Breast epithelium (tissue), 4 donors: Measurements from ENCODE around the gene TGIF2. TPM values are rescaled to one million over a fixed set of nuclear protein-coding genes. Genes with fewer than 3 reads are reported as not detected.
"Not testable (repeated sequence)": the region's sequence is repeated elsewhere in the genome, so short reads cannot be mapped to it uniquely, and the experiment has no call there.

Experiments used
- DNase-seq, 2 donors: peaks; one replicate each; pipeline ENCODE4 v3.0.0-alpha.2; 2019; ENCODE audit warnings: low spot score in 2 of 2
- H3K27ac ChIP-seq, 2 donors: fragments of 200-600 bp; sonication (generic) in 1 of 2; one replicate each; pipeline ENCODE4 v1.5.1; 2016 to 2019; ENCODE audit warnings: mild to moderate bottlenecking in 1 of 2
- H3K27me3 ChIP-seq, 2 donors: fragments of 200-600 bp; sonication (generic) in 1 of 2; one replicate each; pipeline versions ENCODE4 v1.5.1 to v1.6.0; 2017 to 2019; ENCODE audit warnings: control low read depth in 1 of 2, mild to moderate bottlenecking in 1 of 2
- H3K36me3 ChIP-seq: fragments of 200-600 bp; one replicate; pipeline ENCODE4 v1.5.1; 2019
- H3K4me1 ChIP-seq, 2 donors: fragments of 200-600 bp; sonication (generic); one replicate each; pipeline ENCODE4 v1.5.1; 2016 to 2019; ENCODE audit warnings: control low read depth in 1 of 2
- H3K4me3 ChIP-seq, 3 donors: fragments of 200-600 bp; sonication (generic); 1 replicate in 2 of 3; 2 replicates in 1 of 3; pipeline ENCODE4 v1.5.1; 2016 to 2019; ENCODE audit warnings: mild to moderate bottlenecking in 3 of 3, moderate library complexity in 2 of 3
- H3K9me3 ChIP-seq, 2 donors: fragments of 200-600 bp; sonication (generic) in 1 of 2; one replicate each; pipeline ENCODE4 v1.5.1; 2016 to 2019; ENCODE audit warnings: control low read depth in 1 of 2
- POLR2A ChIP-seq: fragments of 450-650 bp; IDR thresholded peaks from one replicate; pipeline ENCODE4 v1.6.1; 2016; ENCODE audit warnings: antibody characterized with exemption, mild to moderate bottlenecking, moderate library complexity
- POLR2AphosphoS5 ChIP-seq, 3 donors: sonication (generic); formaldehyde crosslinking; IDR thresholded peaks; one replicate each; pipeline ENCODE4 v1.6.1; 2017; ENCODE audit warnings: antibody characterized with exemption in 3 of 3
- intact Hi-C: fragments of 100-400 bp; cut with DNase I; formaldehyde crosslinking; loops from one replicate; pipeline ENCODE4 v1.15.1; 2023; ENCODE audit warnings: low total_unique reads
- total RNA-seq, 3 donors: library from RNA; depleted of rRNA; stranded (reverse); fragments of >200 nt; gene quantifications; one replicate each; pipeline ENCODE4 v1.1.0, GENCODE V29; 2016
- TF ChIP-seq, protein P1 (sequence below), 3 donors: fragments of 450-650 bp; IDR thresholded peaks; one replicate each; pipeline ENCODE4 v1.5.1; 2016 to 2017; ENCODE audit warnings: antibody characterized with exemption in 3 of 3, mild to moderate bottlenecking in 3 of 3, moderate library complexity in 3 of 3

Gene TGIF2
- total RNA-seq, 3 donors from 2014 or later = 9.9 to 14.3 (median 13.4) TPM

DNA sequence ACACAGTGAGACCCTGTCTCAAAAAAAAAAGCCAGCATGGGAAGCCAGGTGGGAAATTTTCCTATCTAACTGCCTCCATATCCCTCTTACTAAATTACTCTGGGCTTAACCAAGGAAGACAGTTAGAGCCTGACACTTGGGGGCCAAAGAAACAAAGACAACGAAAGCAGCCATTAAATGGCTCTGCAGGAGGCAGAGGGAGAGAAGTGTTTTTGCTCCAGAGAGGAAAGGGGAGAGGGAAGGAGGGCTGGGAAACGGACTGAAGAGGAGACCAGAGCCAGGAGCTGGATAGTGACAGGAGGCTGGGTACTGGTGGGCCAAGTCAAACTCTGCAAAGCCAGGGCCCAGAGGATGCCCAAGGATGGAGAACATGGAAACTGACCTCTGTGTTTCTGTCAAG, 10.7 kb upstream of the TGIF2 start:
- Histone ChIP-seq H3K27me3 (no peaks in the 10 kb centered on the region), H3K4me3 (no peak overlapping the region), H3K27ac (no peak overlapping the region), H3K9me3 (peaks cover 0 to 6% of the 10 kb centered on the region in 2 donors), H3K36me3 (no peaks in the 10 kb centered on the region), H3K4me1 (no peaks in the 10 kb centered on the region)
- DNase-seq = no peak
- TF ChIP-seq POLR2AphosphoS5 (IDR thresholded peaks at IDR 0.05) (no peak), POLR2A (no peak)
- TF ChIP-seq, protein P1, sequence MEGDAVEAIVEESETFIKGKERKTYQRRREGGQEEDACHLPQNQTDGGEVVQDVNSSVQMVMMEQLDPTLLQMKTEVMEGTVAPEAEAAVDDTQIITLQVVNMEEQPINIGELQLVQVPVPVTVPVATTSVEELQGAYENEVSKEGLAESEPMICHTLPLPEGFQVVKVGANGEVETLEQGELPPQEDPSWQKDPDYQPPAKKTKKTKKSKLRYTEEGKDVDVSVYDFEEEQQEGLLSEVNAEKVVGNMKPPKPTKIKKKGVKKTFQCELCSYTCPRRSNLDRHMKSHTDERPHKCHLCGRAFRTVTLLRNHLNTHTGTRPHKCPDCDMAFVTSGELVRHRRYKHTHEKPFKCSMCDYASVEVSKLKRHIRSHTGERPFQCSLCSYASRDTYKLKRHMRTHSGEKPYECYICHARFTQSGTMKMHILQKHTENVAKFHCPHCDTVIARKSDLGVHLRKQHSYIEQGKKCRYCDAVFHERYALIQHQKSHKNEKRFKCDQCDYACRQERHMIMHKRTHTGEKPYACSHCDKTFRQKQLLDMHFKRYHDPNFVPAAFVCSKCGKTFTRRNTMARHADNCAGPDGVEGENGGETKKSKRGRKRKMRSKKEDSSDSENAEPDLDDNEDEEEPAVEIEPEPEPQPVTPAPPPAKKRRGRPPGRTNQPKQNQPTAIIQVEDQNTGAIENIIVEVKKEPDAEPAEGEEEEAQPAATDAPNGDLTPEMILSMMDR (IDR thresholded peaks at IDR 0.05) = no peak
- intact Hi-C loops = no loop called here

DNA sequence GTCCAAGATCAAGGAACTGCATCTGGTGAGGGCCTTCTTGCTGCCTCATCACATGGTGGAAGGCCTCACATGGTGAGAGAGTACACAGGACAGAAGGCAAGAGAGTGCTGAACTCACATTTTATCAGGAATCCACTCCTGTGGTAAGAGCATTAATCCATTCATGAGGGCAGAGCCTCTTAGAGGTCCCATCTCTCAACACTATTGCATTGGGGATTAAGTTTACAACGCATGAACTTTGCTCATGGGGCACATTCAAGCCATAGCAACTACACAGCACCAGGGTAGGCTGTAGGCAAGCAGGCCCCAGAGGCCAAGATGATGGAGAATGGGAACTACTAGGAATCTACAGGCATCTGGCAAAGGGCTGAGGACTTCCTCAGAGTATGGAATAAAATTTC, 10.0 kb upstream of the TGIF2 start:
- TF ChIP-seq POLR2A (no peak), POLR2AphosphoS5 (IDR thresholded peaks at IDR 0.05) (no peak)
- TF ChIP-seq, protein P1 (IDR thresholded peaks at IDR 0.05) = no peak
- Histone ChIP-seq H3K9me3 (peaks cover 0 to 6% of the 10 kb centered on the region in 2 donors), H3K36me3 (no peaks in the 10 kb centered on the region), H3K4me1 (no peaks in the 10 kb centered on the region), H3K27me3 (no peaks in the 10 kb centered on the region), H3K4me3 (no peak overlapping the region), H3K27ac (no peak overlapping the region)
- intact Hi-C loops = no loop called here
- DNase-seq = no peak

DNA sequence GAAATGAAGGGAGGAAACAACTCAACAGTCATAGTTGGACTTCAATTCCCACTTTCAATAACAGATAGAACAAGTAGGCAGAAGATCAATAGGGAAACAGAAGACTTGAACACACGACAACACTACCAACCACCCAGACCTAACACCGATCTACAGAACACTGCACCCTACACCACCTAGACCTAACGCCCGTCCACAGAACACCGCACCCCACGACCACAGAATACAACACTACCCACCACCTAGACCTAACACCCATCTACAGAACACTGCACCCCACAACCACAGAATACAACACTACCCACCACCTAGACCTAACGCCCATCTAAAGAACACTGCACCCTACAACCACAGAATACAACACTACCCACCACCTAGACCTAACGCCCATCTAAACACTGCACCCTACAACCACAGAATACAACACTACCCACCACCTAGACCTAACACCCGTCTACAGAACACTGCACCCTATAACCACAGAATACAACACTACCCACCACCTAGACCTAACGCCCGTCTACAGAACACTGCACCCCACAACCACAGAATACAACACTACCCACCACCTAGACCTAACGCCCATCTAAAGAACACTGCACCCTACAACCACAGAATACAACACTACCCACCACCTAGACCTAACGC, 9.2 kb upstream of the TGIF2 start:
- intact Hi-C loops, H3K4me1 ChIP-seq, H3K36me3 ChIP-seq, H3K27ac ChIP-seq, DNase-seq, H3K27me3 ChIP-seq, H3K9me3 ChIP-seq, H3K4me3 ChIP-seq: not testable (repeated sequence)

DNA sequence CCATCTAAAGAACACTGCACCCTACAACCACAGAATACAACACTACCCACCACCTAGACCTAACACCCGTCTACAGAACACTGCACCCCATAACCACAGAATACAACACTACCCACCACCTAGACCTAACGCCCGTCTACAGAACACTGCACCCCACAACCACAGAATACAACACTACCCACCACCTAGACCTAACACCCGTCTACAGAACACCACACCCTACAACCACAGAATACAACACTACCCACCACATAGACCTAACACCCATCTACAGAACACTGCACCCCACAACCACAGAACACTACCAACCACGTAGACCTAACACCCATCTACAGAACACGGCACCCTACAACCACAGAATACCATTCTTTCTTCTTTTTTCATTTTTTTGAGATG, 8.7 kb upstream of the TGIF2 start:
- intact Hi-C loops = not testable (repeated sequence)

DNA sequence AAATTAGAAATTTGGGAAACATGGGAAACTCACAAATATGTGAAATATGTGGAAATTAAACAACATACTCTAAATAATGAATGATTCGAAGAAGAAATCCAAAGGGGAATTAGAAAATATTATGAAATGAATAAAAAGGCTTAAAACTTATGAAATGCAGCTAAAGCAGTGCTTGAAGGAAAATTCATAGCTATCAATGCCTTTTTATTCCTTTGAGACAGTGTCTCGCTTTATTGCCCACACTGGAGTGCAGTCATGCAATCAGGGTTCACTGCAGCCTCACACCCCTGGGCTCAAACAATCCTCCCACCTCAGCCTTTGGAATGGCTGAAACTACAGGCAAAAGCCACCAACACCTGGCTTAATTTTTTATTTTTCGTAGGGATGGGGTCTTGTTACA, 7.9 kb upstream of the TGIF2 start:
- no peak overlapping the region for H3K27ac ChIP-seq
- TF ChIP-seq POLR2A = no peak
- TF ChIP-seq, protein P1 (IDR thresholded peaks at IDR 0.05) = no peak
- TF ChIP-seq POLR2AphosphoS5 (IDR thresholded peaks at IDR 0.05) = no peak
- H3K4me1 ChIP-seq = no peaks in the 10 kb centered on the region
- peaks cover 0 to 6% of the 10 kb centered on the region in 2 donors for H3K9me3 ChIP-seq
- H3K4me3 ChIP-seq = no peak overlapping the region
- no peaks in the 10 kb centered on the region for H3K36me3 ChIP-seq
- intact Hi-C loops = no loop called here
- H3K27me3 ChIP-seq = no peaks in the 10 kb centered on the region
- DNase-seq = no peak

More for the DNA sequence above, 8.7 kb upstream of the TGIF2 start:
- not testable (repeated sequence) for DNase-seq, H3K27ac ChIP-seq, H3K4me1 ChIP-seq, H3K4me3 ChIP-seq, H3K27me3 ChIP-seq, H3K36me3 ChIP-seq, H3K9me3 ChIP-seq

DNA sequence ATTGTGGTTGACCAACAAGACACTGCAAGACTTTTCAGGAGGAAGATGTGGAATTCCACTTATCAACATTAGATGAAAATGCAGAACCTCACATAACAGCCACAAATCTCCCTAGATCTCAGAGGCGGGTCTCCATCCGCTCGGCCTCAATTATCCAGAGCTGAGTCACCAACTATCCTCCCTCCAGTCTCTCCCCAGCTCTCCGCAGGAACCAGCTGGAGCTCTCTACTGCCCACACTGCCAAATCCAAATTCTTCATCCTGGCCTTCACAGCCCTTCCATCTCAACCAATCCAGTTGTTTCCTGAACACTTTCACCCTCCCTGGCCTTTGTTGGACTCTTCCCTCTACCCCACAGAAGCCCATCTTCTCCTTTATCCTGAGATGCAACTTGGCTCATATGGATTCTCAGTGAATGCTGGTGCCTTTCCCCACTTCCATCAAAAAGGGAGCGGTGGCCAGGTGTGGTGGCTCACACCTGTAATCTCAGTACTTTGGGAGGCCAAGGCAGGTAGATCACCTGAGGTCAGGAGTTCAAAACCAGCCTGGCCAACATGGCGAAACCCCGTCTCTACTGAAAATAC, 3.5 kb upstream of the TGIF2 start:
- Histone ChIP-seq H3K9me3 (peaks cover 0 to 6% of the 10 kb centered on the region in 2 donors), H3K36me3 (no peaks in the 10 kb centered on the region), H3K27ac (no peak overlapping the region), H3K27me3 (no peaks in the 10 kb centered on the region), H3K4me1 (peaks cover 0 to 1% of the 10 kb centered on the region in 2 donors), H3K4me3 (no peak overlapping the region)
- no peak for DNase-seq
- intact Hi-C loops = no loop called here
- TF ChIP-seq, protein P1 (IDR thresholded peaks at IDR 0.05) = no peak
- TF ChIP-seq POLR2A (no peak), POLR2AphosphoS5 (IDR thresholded peaks at IDR 0.05) (no peak)
